DND-41 (cell line): Measurements from ENCODE around the gene MYO18B.

ENCODE experiments used
- CTCF ChIP-seq: IDR thresholded peaks from 2 replicates; pipeline ENCODE4 v1.5.1; 2012; ENCODE audit warnings: borderline replicate concordance, low read length, moderate library complexity, mild to moderate bottlenecking; ENCODE audit not compliant: poor library complexity, severe bottlenecking; ENCODE audit errors: extremely low read depth
- EZH2 ChIP-seq: IDR thresholded peaks from 3 replicates; pipeline ENCODE4 v1.6.1; 2012; ENCODE audit warnings: borderline replicate concordance, low read depth, mild to moderate bottlenecking, moderate library complexity, low read length, inconsistent platforms; ENCODE audit not compliant: severe bottlenecking

GRCh38 chr22:25970374-25970911 is 228.5 kb downstream of the MYO18B start:
- TF ChIP-seq CTCF (no peak), EZH2 (no peak)
